Thyroid gland (tissue), 4 donors: Measurements from ENCODE around the gene SEMA4D. TPM values are rescaled to one million over a fixed set of nuclear protein-coding genes. Genes with fewer than 3 reads are reported as not detected.

Source experiments
- DNase-seq, 2 donors: peaks; one replicate each; pipeline ENCODE4 v3.0.0-alpha.2; 2019
- H3K27ac ChIP-seq, 3 donors: fragments of 200-600 bp; sonication (generic); 1 replicate in 2 of 3; 2 replicates in 1 of 3; pipeline ENCODE4 v1.5.1; 2016 to 2019; ENCODE audit warnings: mild to moderate bottlenecking in 1 of 3, moderate library complexity in 1 of 3
- H3K27me3 ChIP-seq: fragments of 200-600 bp; sonication (generic); one replicate; pipeline ENCODE4 v1.5.1; 2019
- H3K36me3 ChIP-seq, 2 donors: fragments of 200-600 bp; sonication (generic); one replicate each; pipeline ENCODE4 v1.5.1; 2016 to 2019
- H3K4me1 ChIP-seq, 2 donors: fragments of 200-600 bp; sonication (generic); one replicate each; pipeline ENCODE4 v1.5.1; 2017 to 2019
- H3K4me3 ChIP-seq, 3 donors: fragments of 200-600 bp; sonication (generic); replicated peaks in 1 of 3; 1 replicate in 2 of 3; 2 replicates in 1 of 3; pipeline ENCODE4 v1.5.1; 2016; ENCODE audit warnings: mild to moderate bottlenecking in 1 of 3
- H3K9me3 ChIP-seq: fragments of 200-600 bp; sonication (generic); one replicate; pipeline ENCODE4 v1.5.1; 2017
- POLR2A ChIP-seq, 2 donors: fragments of 450-650 bp; IDR thresholded peaks; one replicate each; pipeline ENCODE4 v1.6.1; 2017; ENCODE audit warnings: antibody characterized with exemption in 2 of 2, mild to moderate bottlenecking in 2 of 2, moderate library complexity in 1 of 2
- WGBS, 2 donors: methylation state at CpG; one replicate each; pipeline ENCODE4 v1.1.5; 2017; 5-methylcytosine and 5-hydroxymethylcytosine counted together
- intact Hi-C: fragments of 100-400 bp; cut with DNase I; formaldehyde crosslinking; loops from one replicate; pipeline ENCODE4 v1.15.1; 2023
- total RNA-seq, 4 donors: library from RNA; depleted of rRNA; stranded (reverse); fragments of >200 nt; gene quantifications; one replicate each; pipeline ENCODE4 v1.2.3, GENCODE V29; 2016
- TF ChIP-seq, protein P1 (sequence below), 6 experiments: fragments of 200-600 bp in 3 of 6; fragments of 450-650 bp in 3 of 6; sonication (generic) in 3 of 6; IDR thresholded peaks; one replicate each; pipeline ENCODE4 v1.5.1; 2016 to 2019; ENCODE audit warnings: antibody characterized with exemption in 6 of 6, mild to moderate bottlenecking in 2 of 6, inconsistent platforms in 1 of 6, moderate library complexity in 1 of 6

The SEMA4D gene, protein sequence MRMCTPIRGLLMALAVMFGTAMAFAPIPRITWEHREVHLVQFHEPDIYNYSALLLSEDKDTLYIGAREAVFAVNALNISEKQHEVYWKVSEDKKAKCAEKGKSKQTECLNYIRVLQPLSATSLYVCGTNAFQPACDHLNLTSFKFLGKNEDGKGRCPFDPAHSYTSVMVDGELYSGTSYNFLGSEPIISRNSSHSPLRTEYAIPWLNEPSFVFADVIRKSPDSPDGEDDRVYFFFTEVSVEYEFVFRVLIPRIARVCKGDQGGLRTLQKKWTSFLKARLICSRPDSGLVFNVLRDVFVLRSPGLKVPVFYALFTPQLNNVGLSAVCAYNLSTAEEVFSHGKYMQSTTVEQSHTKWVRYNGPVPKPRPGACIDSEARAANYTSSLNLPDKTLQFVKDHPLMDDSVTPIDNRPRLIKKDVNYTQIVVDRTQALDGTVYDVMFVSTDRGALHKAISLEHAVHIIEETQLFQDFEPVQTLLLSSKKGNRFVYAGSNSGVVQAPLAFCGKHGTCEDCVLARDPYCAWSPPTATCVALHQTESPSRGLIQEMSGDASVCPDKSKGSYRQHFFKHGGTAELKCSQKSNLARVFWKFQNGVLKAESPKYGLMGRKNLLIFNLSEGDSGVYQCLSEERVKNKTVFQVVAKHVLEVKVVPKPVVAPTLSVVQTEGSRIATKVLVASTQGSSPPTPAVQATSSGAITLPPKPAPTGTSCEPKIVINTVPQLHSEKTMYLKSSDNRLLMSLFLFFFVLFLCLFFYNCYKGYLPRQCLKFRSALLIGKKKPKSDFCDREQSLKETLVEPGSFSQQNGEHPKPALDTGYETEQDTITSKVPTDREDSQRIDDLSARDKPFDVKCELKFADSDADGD
- total RNA-seq = 10 to 100 TPM; 19.9 to 29.6 (median 28.9) TPM

DNA sequence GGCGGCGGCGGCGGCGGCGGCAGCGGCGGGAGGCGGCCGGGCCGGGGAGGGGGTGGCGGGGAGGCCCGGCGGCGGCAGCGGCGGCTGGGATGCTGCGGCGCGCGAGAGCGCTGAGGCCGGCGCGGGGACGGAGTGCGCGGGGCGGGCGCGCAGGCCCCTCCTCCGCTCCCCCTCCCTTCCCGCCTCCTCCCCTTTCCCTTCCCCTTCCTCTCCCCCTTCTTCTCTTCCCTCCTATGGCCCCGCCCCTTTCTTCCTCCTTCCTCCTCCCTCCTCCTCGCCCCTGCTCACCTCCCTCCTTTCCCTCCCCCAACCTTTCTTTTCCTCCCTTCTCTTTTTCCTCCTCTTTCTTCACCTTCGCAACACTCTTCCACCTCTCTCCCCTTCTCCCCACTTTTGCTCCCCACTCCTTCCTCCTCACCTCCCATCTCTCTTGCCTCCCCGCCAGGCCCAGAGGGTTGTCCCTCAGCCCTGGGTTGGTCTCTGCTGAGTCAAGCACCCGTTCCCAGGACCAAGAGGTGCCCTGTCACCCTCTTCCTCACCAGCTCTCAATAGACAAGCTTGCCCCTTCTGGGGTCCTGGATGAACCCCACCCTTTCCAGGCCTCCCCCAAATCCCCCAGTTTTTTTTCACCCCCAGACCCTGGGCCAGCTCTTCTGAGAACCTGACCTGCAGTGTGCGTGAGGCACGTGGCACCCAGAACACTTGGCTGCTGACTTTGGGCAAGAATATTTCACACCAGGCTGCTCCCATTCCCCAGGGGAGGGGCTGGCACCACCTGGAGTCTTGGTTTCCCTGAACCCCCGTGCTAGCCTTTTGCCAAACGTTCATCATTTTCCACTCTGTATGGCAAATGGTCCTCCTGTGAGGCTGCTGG lies at the start of gene SEMA4D:
Gene SEMA4D, minus strand, starts transcription at position 136 of the 874 bp plus-strand sequence. CDS start 92,657 bp downstream, outside the sequence.
- DNase-seq = peak; percentile 80 to 85

DNA sequence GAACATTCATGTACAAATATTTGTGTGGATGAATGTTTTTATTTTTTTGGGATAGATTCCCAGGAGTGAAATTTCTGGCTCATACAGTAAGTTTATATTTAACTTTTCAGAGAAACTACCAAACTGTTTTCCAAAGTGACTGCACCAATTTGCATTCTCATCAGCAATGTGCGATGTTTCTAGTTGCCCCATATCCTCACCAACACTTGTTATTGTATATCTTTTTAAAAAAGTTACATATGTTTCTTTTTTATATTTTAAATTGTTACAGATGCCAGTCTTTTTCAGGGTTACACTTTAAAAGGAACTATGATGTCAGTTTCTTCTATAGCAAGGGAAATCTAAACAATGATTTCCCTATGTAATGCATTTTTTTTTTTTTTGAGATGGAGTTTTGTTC lies 49.1 kb upstream of the SEMA4D start:
- intact Hi-C loops = loop anchor here (10.0 kb wide), 1 partner anchor 172 kb away; no protein-coding TSS in a partner anchor
- H3K4me1 ChIP-seq = no peaks in the 10 kb centered on the region
- H3K27me3 ChIP-seq = no peaks in the 10 kb centered on the region
- no peaks in the 10 kb centered on the region for H3K36me3 ChIP-seq
- DNase-seq = no peak
- no peak for TF ChIP-seq POLR2A (IDR thresholded peaks at IDR 0.05)
- TF ChIP-seq, protein P1, sequence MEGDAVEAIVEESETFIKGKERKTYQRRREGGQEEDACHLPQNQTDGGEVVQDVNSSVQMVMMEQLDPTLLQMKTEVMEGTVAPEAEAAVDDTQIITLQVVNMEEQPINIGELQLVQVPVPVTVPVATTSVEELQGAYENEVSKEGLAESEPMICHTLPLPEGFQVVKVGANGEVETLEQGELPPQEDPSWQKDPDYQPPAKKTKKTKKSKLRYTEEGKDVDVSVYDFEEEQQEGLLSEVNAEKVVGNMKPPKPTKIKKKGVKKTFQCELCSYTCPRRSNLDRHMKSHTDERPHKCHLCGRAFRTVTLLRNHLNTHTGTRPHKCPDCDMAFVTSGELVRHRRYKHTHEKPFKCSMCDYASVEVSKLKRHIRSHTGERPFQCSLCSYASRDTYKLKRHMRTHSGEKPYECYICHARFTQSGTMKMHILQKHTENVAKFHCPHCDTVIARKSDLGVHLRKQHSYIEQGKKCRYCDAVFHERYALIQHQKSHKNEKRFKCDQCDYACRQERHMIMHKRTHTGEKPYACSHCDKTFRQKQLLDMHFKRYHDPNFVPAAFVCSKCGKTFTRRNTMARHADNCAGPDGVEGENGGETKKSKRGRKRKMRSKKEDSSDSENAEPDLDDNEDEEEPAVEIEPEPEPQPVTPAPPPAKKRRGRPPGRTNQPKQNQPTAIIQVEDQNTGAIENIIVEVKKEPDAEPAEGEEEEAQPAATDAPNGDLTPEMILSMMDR (IDR thresholded peaks at IDR 0.05) = no peak
- no peak overlapping the region for H3K27ac ChIP-seq
- no peak overlapping the region for H3K4me3 ChIP-seq
- no peaks in the 10 kb centered on the region for H3K9me3 ChIP-seq
- 92 to 97% methylated on average over 1 of the region's 1 CpG for WGBS, 2 donors

More for the DNA sequence above, at the start of gene SEMA4D:
- peak in 1 of 2 donors; percentile 24 for TF ChIP-seq POLR2A (IDR thresholded peaks at IDR 0.05)
- TF ChIP-seq, protein P1 (IDR thresholded peaks at IDR 0.05) = no peak
- intact Hi-C loops = no loop called here
- WGBS, 2 donors = 10 to 15% methylated on average over 30 to 31 of the region's 42 CpGs
- peaks cover 14 to 28% of the 10 kb centered on the region in 2 donors for H3K4me1 ChIP-seq
- no peaks in the 10 kb centered on the region for H3K36me3 ChIP-seq
- H3K9me3 ChIP-seq = no peaks in the 10 kb centered on the region
- no peaks in the 10 kb centered on the region for H3K27me3 ChIP-seq
- peak within 1 kb of the TSS; percentile 53 to 77 (median 73) for H3K4me3 ChIP-seq
- H3K27ac ChIP-seq = peak within 1 kb of the TSS; percentile 47 to 56 (median 56)

DNA sequence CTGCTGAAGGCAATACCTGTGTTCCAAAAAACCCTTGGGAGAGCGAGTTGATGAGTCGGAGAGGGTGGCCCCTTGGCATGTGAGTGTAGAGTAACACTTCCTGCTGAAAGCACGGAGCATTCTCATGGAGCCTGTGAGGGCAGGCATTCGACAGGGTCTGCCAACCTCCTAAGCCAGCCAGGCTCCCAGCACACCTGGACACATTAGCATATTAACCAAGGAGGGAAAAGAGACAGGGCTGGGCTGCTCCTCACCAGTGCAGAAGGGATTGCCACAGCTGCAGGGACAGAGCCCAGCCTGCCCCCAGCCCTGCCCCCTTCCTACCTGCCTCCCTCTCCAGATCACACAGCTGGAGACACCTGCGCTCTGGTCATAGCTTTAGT lies 46.4 kb upstream of the SEMA4D start:
- WGBS, 2 donors = 58 to 74% methylated on average over 5 of the region's 5 CpGs
- H3K27me3 ChIP-seq = no peaks in the 10 kb centered on the region
- no peak overlapping the region for H3K27ac ChIP-seq
- no peaks in the 10 kb centered on the region for H3K36me3 ChIP-seq
- no peak overlapping the region for H3K4me3 ChIP-seq
- no peak for TF ChIP-seq POLR2A (IDR thresholded peaks at IDR 0.05)
- TF ChIP-seq, protein P1 (IDR thresholded peaks at IDR 0.05) = no peak
- no peak for DNase-seq
- no peaks in the 10 kb centered on the region for H3K9me3 ChIP-seq
- no peaks in the 10 kb centered on the region for H3K4me1 ChIP-seq
- intact Hi-C loops = loop anchor here (10.0 kb wide), 1 partner anchor 169 kb away; no protein-coding TSS in a partner anchor

DNA sequence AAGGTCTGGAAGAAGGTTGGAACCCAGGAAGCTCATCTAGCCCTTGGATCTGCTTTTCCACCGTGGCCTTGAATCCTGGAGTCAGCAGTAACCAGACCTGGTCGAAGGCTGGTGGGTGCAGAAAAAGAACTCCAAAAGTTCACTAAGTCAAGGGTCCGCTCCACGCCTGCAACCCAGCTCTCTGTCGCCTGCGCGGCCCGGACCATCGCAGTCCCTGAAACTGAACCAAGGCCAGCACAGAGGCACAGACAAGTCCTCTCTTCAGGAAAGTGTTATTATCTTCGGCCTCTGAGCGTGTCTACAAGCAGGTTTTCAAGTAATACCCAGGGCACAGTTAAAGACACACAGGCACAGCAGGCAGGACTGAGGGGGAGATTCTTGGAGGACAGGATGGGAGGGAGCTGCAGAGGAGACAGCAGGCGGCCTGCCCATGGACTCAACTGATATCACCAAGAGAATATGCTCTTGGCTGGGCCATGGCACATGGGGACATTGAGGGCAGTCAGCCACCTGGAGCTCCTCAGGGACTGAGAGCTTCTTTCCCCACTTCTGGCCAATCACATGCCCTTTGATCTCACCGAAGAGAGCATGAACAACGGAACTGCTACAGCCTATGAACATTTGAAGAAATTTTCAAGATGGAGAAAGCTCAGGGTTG lies 45.8 kb upstream of the SEMA4D start:
- no peak overlapping the region for H3K27ac ChIP-seq
- intact Hi-C loops = loop anchor here (10.0 kb wide), 1 partner anchor 169 kb away; no protein-coding TSS in a partner anchor
- no peak overlapping the region for H3K4me3 ChIP-seq
- H3K36me3 ChIP-seq = no peaks in the 10 kb centered on the region
- no peaks in the 10 kb centered on the region for H3K27me3 ChIP-seq
- no peaks in the 10 kb centered on the region for H3K9me3 ChIP-seq
- WGBS, 2 donors = 86 to 88% methylated on average over 12 to 14 of the region's 14 CpGs
- DNase-seq = no peak
- TF ChIP-seq, protein P1 (IDR thresholded peaks at IDR 0.05) = no peak
- no peak for TF ChIP-seq POLR2A (IDR thresholded peaks at IDR 0.05)
- no peaks in the 10 kb centered on the region for H3K4me1 ChIP-seq
